Measurements from ENCODE around the gene ZBTB47.

GRCh38 chr3:42706721-42707619 is 53.5 kb downstream of the ZBTB47 start:
- TF ChIP-seq REST (IDR thresholded peaks at IDR 0.05; ENCODE audit: unreplicated experiment) (no peak), CREB1 (CRISPR knock-in tag; IDR thresholded peaks at IDR 0.05; ENCODE audit: low read depth) (no peak), ZNF114 (CRISPR knock-in tag; IDR thresholded peaks at IDR 0.05) (no peak), EZH2 (IDR thresholded peaks at IDR 0.05; ENCODE audit: low read depth, unreplicated experiment) (no peak), EZH2phosphoT487 (IDR thresholded peaks at IDR 0.05; ENCODE audit: unreplicated experiment) (no peak)
- TF ChIP-seq, protein P1, sequence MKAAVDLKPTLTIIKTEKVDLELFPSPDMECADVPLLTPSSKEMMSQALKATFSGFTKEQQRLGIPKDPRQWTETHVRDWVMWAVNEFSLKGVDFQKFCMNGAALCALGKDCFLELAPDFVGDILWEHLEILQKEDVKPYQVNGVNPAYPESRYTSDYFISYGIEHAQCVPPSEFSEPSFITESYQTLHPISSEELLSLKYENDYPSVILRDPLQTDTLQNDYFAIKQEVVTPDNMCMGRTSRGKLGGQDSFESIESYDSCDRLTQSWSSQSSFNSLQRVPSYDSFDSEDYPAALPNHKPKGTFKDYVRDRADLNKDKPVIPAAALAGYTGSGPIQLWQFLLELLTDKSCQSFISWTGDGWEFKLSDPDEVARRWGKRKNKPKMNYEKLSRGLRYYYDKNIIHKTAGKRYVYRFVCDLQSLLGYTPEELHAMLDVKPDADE (IDR thresholded peaks at IDR 0.05) = no peak
- TF ChIP-seq, protein P2, sequence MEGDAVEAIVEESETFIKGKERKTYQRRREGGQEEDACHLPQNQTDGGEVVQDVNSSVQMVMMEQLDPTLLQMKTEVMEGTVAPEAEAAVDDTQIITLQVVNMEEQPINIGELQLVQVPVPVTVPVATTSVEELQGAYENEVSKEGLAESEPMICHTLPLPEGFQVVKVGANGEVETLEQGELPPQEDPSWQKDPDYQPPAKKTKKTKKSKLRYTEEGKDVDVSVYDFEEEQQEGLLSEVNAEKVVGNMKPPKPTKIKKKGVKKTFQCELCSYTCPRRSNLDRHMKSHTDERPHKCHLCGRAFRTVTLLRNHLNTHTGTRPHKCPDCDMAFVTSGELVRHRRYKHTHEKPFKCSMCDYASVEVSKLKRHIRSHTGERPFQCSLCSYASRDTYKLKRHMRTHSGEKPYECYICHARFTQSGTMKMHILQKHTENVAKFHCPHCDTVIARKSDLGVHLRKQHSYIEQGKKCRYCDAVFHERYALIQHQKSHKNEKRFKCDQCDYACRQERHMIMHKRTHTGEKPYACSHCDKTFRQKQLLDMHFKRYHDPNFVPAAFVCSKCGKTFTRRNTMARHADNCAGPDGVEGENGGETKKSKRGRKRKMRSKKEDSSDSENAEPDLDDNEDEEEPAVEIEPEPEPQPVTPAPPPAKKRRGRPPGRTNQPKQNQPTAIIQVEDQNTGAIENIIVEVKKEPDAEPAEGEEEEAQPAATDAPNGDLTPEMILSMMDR (conservative IDR thresholded peaks at IDR 0.05; ENCODE audit: low read depth in 2 of 2) = no peak
